ENCODE data around the gene MLXIP.
"Not testable (repeated sequence)": the region's sequence is repeated elsewhere in the genome, so short reads cannot be mapped to it uniquely, and the experiment has no call there.

The MLXIP gene

GRCh38 chr12:122148657-122149056 is 70.1 kb downstream of the MLXIP start:
- DNase-seq (ENCODE audit: low read depth in 2 of 2), result no peak

DNA sequence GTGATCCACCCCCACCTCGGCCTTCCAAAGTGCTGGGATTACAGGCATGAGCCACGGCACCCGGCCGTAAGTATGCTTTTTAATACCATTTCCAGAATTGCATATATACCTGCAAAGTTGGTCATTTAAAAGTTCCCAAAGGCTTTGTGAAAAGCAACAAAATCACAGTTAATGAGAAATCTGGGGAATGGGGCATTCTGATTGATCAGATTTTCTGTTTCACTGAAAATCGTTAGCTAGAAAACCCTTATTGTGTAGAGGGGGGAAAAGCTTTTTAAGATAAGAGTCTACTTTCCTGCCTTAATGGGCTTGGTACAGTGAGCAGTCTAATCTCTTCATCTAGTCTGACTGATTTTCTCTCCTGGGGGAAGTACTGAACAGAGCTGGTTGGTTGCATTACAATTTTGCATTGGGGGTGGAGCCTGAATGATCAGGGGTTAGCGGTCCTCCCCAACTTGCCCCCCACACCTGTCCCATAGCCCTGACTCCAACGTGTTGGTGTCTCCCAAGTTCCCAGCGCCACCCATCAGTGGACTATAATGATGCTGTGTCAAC is 71.6 kb downstream of the MLXIP start:
- no peak for DNase-seq (ENCODE audit: low read depth in 2 of 2)

DNA sequence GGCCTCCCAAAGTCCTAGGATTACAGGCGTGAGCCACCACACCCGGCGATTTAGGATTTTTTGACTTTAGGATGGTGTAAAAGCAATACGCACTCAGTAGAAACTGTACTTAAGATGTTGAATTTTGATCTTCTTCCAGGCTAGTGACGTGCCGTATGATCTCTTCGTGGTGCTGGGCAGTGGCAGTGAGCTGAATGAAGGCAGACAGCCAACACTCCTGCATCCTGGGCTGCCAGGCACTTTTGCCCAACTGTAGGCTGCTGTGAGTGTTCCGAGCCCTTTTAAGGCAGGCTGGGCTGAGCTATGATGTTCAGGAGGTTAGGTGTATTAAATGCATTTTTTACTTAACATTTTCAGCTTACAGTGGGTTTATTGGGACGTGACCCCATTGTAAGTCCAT is 74.2 kb downstream of the MLXIP start:
- no peak for DNase-seq (ENCODE audit: low read depth in 2 of 2)

DNA sequence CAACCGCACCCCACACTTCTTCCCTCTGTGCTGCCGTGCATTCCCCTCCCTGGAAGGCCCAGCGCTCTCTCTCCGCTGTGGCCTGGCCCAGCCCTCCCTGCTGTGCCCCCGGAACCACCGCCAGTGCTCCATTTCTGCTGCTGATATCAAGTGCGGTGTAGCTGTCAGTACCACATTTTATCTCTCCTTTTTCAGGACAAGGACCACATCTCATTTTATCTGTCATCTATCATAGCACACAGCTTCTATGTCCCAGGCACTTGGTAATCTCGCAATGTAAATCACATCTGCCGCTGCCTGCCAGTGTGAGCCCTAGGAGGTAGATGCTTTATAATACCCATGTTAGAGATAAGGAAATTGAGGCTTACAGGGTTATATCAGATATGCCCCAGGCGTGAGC is 77.1 kb downstream of the MLXIP start:
- DNase-seq (ENCODE audit: low read depth in 2 of 2), result no peak

DNA sequence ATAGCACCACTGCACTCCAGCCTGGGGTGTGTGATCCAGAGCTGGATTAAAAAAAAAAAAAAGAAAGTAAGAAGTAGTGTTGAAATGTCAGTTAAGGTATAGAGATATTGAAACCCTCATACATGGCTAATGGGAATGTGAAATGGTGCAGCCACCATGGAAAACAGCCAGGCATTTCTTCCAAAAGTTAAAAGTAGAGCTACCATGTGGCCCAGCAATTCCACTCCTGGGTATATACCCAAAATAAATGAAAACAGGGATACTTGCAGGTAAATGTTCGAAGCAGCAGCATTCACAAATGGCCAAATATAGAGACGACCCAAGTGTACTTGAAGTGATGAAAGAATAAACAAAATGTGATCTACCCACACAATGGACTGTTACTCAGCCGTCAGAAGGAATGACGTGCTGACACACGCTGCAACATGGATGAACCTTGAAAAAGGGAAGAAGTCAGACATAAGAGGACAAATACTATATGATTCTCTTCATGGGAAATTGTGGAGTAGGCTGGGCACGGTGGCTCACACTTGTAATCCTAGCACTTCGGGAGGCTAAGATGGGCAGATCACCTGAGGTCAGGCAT is 80.2 kb downstream of the MLXIP start:
- no peak for DNase-seq (ENCODE audit: low read depth in 2 of 2)

DNA sequence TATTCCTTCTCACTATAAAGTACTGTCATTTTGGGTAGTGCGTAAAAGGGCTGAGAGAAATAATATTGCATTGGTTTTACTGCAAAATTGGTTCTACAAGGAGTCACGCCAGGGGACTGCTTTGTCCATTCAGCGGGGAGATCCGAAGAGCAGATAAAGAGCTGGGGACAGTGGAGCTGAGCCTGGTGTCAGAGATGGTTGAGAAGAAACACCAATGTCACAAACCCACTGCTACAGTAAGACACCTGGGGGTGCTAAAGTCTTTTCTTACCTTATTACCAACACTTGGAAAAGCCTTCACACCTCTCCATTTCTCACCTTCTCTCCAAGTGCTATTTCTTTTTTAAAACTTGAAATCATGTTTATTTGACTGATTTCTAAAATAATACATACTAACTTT is 81.3 kb downstream of the MLXIP start:
- no peak for DNase-seq (ENCODE audit: low read depth in 2 of 2)

DNA sequence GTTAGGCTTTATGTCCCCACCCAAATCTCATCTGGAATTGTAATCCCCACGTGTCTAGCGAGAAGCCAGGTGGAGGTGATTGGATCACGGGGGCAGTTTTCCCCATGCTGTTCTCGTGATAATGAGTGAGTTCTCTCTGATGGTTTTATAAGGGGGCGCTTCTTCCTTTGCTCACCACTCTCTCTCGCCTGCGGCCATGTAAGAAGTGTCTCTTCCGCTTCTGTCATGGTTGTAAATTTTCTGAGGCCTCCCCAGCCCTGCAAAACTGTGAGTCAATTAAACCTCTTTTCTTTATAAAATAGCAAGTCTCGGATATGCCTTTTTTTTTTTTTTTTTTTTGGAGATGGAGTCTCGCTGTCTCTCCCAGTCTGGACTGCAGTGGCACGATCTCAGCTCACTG is 82.2 kb downstream of the MLXIP start:
- DNase-seq (ENCODE audit: low read depth in 2 of 2), result no peak

DNA sequence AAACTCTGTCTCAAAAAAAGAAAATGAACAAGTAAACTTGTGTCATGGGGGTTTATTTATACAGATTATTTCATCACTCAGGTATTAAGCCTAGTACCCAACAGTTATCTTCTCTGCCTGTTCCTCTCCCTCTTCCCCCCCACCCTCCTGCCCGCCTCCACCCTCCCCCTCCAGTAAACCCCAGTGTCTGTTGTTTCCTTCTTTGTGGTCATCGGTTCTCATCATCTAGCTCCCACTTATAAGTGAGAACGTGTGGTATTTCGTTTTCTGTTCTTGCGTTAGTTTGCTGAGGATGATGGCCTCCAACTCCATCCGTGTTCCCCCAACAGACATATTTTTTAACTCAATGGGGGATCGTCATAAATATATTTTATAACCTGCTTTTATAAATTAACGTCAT is 83.1 kb downstream of the MLXIP start:
- no peak for DNase-seq (ENCODE audit: low read depth in 2 of 2)

DNA sequence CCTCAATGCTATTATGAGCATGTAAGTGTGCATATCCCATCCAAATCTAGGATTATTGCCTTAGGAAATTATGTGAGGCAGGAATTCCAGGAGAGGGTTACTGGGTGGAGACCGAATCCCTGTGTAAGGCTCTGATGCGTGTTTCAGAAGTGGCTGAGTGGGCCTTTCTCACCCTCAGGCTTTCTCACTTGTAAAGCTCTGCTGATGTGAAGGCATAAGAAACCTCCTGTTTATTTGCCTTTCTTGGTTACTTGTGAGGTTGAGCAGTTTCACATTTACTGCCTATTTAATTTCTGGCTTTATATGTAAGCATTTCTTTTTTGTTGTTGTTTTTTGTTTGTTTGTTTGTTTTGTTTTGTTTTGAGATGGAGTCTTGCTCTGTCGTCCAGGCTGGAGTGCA is 84.4 kb downstream of the MLXIP start:
- DNase-seq (ENCODE audit: low read depth in 2 of 2), result no peak

DNA sequence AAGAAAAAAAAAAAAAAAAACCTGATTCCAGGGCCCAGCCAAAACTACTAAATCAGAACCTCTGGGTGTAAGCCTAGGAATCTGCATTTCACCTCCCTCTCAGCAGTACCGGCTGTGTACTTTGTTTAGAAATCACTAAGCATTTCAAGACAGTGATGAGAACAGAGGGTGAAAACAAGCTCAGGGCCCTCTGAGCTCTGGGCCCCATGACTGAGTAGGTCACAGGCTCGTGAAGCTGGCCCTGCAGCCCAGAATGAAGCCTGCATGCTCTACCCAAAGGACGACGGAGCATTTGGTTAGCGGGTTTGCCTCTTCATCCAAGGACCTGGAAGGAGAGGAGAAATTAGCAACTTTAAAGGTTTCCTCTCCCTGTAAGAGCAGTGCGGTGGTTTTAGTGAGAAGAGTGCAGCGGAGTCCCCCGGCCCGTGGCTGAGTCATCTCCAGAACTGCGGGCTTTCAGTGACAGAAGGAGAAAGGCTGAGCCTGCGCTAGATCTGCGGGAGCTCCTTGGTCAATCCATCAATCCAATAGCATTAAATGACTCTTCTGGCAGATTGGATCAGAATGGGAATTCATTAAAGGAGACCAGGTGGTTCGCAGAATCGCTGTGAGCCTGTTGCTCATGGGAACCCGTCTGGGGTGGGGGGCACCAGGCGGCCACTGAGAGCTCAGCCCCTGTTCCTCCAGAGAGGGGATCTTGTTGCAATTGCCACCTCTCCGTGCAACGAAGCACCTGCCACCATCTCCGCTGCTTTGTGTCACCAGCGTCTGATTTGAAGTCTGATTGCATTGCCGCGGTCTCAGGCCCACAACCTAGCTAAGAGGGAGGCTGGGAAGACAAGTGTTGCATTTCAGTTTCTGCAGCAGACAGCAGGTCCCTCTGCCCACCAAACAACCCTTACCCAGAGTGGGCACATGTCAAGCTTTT is 88.1 kb downstream of the MLXIP start:
- no peak for DNase-seq (ENCODE audit: low read depth in 2 of 2)

DNA sequence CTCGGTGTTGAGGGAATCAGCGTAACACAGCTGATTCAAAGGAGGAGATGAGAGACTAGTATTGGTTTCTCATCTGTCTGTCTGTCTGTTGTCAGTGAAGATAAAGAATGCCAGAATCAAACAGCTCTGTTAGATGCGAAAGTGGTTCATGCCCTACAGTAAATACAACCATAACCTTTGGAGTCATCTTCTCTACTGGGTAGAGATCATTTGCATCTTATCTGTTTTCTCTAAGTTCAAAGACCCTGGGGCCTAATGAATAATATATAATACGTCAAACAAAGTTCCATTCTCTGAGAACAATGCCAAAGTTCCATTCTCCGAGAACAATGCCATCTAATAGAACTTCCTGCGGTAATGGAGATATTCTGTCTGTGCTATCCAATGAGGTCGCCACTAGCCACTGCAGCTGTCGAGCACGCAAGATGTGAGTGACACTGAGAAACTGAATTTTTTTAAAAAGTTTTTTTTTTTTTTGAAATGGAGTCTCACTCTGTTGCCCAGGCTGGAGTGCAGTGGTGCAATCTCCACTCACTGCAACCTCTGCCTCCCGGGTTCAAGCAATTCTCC is 88.9 kb downstream of the MLXIP start:
- no peak for DNase-seq (ENCODE audit: low read depth in 2 of 2)

GRCh38 chr12:122168492-122168891 is 89.9 kb downstream of the MLXIP start:
- DNase-seq (ENCODE audit: low read depth in 2 of 2), result no peak

DNA sequence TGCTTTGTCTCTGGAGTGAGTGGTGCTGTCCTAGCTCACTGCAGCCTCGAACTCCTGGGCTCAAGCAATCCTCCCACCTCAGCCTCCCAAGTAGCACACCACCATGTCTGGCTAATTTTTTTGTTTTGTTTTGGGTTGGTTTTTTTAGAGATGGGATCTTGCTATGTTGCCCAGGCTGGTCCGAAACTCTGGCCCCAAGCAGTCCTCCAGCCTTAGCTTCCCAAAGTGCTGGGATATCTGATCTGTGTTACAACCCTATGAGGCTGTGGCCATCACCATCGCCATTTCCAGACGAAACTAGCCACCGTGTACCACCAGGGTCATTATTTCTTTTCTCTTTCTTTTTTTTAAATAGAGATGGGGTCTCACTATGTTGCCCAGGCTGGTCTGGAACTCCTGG is 92.8 kb downstream of the MLXIP start:
- DNase-seq (ENCODE audit: low read depth in 2 of 2), result no peak

GRCh38 chr12:122172262-122172939 is 93.8 kb downstream of the MLXIP start:
- no peak for DNase-seq (ENCODE audit: low read depth in 2 of 2)

- no peak for DNase-seq (ENCODE audit: low read depth in 2 of 2)
These were observed 95.7 kb downstream of the MLXIP start, which contains the start of gene IL31 for GRCh38 chr12:122174155-122174845. TSS of gene IL31 (minus strand) at chr12:122174221. CDS start at chr12:122174172, 49 bp downstream.

DNA sequence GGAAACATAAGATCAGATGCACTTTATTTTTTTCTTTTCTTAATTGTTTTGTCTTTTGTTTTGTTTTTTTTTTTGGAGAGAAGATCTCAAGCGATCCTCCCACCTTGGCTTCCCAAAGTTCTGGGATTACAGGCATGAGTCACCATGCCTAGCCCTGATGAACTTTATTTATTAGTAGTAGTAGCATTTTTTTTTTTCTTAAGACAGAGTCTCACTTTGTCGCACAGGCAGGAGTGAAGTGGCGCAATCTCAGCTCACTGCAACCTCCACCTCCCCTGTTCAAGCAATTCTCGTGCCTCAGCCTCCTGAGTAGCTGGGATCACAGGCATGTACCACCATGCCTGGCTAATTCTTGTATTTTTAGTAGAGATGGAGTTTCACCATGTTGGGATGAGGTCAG is 97.9 kb downstream of the MLXIP start:
- DNase-seq (ENCODE audit: low read depth in 2 of 2), result not testable (repeated sequence)

DNA sequence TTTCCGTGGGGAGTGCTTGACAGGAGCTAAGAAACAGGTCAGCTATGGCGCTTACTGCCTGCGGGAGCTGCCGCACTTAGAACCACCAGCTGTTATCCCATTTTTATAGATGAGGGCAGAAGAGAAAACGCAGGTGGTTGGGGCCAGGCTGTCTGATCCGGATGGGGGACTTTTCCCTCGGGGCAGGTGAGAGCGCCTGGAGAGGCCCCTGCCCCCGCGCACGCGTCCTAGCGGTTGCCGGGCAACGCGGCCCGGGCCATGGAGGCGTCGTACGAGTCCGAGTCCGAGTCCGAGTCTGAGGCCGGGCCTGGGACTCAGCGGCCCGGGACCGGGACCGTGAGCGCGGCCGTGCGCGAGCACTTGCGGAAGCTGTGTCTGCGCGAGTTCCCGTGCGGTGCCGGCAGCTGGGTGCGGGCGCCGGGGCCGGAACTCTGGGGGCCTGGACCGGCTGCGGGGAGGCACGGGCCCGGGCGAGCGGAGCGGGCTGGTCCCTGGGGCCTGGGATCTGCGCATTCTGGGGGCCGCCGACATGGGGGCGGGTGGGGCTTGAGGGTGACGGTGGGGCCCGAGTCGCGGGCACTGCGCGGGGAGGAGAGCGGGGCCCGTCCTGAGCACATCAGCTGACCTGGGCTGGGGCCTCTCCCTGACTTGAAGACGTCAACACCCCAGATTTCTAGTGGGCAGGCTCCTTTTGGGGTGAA is 104.5 kb downstream of the MLXIP start, which contains the start of gene LRRC43:
LRRC43 (plus strand) TSS at position 237 of the 701 bp plus-strand sequence; CDS start at position 259, 22 bp downstream.
- DNase-seq (ENCODE audit: low read depth in 2 of 2), result no peak

GRCh38 chr12:122183588-122183940 is 105.0 kb downstream of the MLXIP start:
- DNase-seq (ENCODE audit: low read depth in 2 of 2), result no peak

DNA sequence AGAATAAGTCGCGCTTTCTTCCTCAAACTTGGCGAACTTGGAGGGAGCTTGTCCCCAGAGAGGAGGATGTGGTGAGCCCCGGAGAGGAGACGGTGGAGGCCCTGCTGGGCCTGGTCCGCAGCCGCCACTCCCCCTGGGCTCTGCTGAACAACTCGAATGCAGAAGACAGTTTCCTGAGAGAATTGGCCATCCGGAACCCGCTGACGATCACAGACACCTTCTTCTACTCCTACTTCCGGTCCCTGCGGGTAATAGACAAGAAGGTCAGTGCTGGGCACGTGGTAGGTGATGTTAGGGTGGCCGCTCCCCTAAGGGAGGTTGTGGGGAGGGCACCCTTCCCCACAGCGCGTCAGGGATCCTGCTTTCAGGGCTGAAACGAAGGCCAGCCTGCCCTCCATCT is 106.0 kb downstream of the MLXIP start:
- no peak for DNase-seq (ENCODE audit: low read depth in 2 of 2)

- no peak for DNase-seq (ENCODE audit: low read depth in 2 of 2)
These were observed 106.5 kb downstream of the MLXIP start for GRCh38 chr12:122185079-122185478.
